Measurements from ENCODE around the gene EYS.

- TF ChIP-seq ZNF70 (CRISPR knock-in tag; IDR thresholded peaks at IDR 0.05) (no peak), ESRRG (CRISPR knock-in tag; IDR thresholded peaks at IDR 0.05) (no peak), PATZ1 (CRISPR knock-in tag; IDR thresholded peaks at IDR 0.05; ENCODE audit: borderline replicate concordance) (no peak), RARB (CRISPR knock-in tag; IDR thresholded peaks at IDR 0.05) (no peak), ZNF565 (CRISPR knock-in tag; conservative IDR thresholded peaks at IDR 0.05; ENCODE audit: low read depth) (no peak), CSDC2 (CRISPR knock-in tag; IDR thresholded peaks at IDR 0.05) (no peak), ZC3H10 (CRISPR knock-in tag; IDR thresholded peaks at IDR 0.05) (no peak)
Observed at GRCh38 chr6:64681416-64682160, 1025.4 kb downstream of the EYS start.

All from SK-N-SH treated with all-trans-retinoic acid at 6 μM for 48 hours (cell line).